GM18519 (cell line): ENCODE results near the gene THOC7.

Experiments used
- ATAC-seq: cut with Tn5 transposase; IDR thresholded peaks from one replicate; pipeline ENCODE4 v1.9.1; 2021; ENCODE audit warnings: mild to moderate bottlenecking, moderate library complexity; ENCODE audit not compliant: unreplicated experiment, low FRiP score

The THOC7 gene

GRCh38 chr3:63880653-63881052 lies 17.0 kb upstream of the THOC7 start:
- ATAC-seq = no peak

GRCh38 chr3:63878394-63879060 lies 14.9 kb upstream of the THOC7 start:
- ATAC-seq = no peak

- no peak for ATAC-seq
Measured at GRCh38 chr3:63877737-63878393, 14.3 kb upstream of the THOC7 start.

- ATAC-seq = no peak
Measured at GRCh38 chr3:63876260-63876659, 12.7 kb upstream of the THOC7 start.

DNA sequence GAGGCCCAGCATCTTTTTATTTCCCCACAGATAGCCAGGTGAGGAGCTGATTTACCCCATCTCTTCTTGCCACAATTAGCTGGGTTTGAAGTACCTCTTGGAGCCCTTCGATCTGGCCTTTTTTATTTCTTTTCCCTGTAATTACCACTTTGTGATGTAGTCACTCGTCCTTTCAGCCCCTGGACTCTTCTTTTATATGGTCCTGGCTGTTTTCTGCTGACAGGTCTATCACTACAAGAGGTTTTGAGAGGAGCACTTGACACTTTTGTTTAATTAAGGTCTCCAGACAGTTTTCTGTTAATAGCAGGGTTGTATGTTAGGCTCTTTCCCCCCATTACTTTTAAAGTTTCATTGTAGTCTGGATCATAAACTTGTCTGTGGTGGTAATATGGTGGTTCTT lies 11.9 kb upstream of the THOC7 start:
- no peak for ATAC-seq

DNA sequence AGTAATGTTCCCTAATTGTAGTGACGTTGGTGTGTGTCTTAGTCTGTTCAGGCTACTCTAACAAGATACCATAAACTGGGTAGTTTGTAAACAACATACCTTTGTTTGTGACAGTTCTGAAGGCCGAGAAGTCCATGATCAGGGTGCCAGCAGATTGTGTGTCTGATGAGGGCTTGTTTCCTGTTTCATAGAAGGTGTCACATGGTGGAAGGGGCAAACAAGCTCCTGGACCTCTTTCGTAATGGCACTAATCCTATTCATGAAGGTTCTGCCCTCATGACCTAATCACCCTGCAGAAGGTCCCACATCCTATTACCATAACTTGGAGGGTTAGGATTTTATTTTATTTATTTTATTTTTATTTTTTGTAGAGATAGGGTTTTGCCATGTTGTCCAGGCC lies 11.2 kb upstream of the THOC7 start:
- ATAC-seq = no peak

GRCh38 chr3:63872135-63872924 lies 8.7 kb upstream of the THOC7 start:
- no peak for ATAC-seq

DNA sequence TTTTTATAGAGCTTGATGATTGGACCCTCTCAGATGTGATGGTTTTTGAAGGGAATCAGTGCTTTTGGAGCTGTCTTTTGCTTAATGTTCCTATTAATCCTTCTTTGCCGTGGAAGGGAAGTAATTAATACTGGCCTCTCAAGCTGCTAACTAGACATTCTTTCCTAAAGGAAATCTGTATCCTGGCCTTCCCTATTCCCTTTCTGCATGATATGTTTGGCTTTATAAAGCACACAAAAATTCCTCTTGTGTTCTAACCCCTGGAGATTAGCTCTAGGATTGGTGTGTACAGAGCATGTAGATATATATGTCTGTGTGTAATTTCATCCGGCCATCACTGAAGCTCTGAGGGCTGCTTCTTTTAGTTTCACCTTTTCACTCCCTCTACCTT lies 7.0 kb upstream of the THOC7 start:
- no peak for ATAC-seq

- no peak for ATAC-seq
Measured at GRCh38 chr3:63869940-63870614, 6.5 kb upstream of the THOC7 start.

DNA sequence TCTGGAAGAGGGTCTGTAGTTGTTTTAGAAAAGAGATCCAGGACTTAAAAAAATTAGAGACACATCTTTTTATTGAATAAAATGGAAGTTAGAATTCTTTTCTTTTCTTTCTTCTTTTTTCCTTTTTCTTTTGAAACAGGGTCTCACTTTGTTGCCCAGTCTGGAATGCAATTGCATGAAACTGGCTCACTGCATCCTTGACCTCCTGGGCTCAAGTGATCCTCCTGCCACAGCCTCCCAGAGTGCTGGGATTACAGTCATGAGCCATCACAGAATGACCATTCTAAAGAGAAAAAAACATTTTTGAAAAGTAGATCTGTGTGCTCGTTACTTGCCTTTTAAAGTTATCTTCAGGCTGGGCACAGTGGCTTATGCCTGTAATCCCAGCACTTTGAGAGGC lies 3.6 kb upstream of the THOC7 start:
- ATAC-seq = no peak

DNA sequence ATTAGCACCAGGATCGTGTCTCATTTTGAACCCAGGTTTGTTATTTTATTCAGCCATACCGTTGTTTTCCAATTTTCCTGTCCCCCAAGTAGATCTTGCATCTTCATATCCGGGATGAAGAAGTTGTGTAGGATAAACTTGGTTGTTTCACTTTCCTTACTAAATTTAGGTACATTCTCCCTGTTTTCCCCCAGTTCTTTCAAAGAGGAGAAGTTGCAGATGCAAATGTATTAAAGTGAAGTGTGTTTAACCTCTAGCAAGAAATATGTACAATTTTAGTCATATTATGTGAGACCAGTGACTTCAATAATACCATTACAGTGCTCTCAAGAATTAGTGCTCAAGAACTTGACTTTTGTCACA lies 1.3 kb upstream of the THOC7 start:
- ATAC-seq = no peak

DNA sequence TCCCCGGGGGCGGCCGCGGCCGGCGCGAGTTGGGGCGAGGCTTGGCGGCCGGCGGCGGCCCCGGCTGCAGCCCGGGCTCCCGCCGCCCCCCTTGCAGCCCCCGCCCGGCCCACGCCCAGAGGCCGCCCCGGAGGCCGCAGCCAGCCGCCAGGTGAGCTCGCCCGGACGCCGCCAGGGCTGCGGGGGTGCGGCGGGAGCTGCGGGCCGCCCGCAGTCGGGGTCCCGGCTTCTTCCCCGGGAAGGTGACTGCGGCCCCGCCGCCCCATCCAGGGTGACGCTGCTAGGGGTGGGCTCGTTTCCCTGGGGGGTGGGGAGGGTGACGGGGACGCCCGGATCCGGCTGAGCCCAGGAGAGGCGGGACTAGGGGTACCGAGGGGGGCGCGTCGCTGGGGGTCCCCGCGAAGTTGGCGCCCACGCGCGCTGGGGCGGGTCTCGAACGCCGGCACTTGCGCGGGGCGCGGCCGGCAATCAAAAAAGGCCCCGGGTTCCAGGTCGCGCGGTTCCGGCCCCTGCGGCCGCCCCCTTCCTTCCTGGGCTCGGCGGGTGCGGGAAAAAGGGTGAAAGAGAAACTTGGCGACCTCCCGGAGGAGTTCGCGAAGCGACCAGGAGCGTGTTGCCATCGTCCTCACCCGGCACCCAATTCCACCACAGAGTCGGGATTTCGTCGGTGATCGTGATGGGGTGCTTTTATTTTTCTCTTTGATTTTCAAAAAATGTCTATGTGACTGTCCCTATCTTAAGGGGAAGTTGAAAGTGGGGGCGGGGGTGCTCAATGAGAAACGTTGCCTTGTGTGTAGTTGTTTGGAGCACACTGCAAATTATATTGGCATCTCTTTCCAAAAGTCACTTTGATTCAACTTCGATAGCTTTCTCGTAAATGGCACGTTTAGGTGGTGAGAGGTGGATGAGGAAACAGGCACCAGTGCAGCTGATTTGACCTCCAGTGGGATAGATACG lies 681 bp upstream of the THOC7 start:
- ATAC-seq = peak; percentile 26

DNA sequence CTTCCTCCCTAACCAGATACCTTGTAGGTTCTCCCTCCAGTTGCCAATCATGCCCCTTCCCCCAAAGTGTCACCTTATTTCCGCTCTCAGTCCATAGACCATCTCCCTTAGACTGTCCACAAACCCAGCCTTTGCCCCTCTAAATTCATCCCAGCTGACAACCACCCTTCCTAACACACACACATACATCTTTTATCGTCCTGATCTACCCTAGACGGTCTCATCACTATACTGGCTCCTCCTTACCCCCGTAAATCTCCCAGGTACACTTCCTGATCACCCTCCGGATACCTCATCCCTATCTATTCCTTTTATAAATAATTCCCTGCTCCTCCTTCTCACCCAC lies 828 bp downstream of the THOC7 start:
- no peak for ATAC-seq

GRCh38 chr3:63861306-63861705 lies 2.3 kb downstream of the THOC7 start:
- ATAC-seq = no peak

DNA sequence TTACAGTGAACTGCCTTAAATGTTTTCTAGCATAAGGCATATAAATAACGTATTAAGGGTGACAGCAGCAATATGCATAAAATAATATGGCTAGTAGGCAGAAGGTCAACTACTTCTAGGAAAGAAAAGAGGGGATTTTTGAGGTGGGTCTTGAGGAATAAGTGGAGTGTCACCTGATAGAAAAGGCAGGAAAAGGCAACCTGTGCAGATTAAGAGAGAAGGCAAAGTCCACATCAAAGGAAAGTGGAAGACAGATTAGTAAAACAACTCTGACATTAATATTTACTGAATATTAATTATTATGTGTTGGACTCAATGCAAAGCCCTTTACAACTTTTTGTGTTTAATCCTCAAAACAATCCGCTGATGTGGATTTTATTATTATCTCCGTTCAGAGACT lies 2.8 kb downstream of the THOC7 start:
- ATAC-seq = no peak

DNA sequence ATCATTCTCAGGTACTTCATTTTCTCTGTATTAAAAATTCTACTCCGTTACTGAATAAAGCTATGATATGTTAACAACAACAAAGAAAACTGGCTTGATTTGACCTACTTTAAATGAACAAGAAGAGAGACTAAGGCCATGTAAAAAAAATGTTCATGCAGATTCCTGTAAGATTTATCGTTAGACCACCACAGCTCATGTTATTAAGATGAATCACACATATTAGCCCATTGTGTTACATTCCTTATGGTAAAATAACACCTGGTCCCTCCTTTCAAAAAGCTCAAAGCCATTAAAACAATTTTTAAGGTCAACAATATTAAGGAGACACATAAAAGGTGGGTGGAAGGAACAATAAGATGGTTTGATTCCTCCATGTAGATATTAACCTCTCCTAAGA lies 6.3 kb downstream of the THOC7 start:
- no peak for ATAC-seq

- no peak for ATAC-seq
Measured at GRCh38 chr3:63855333-63855940, 8.2 kb downstream of the THOC7 start.

- no peak for ATAC-seq
Measured at GRCh38 chr3:63853106-63853505, 10.5 kb downstream of the THOC7 start.

- ATAC-seq = no peak
Measured at GRCh38 chr3:63851287-63851686, 12.3 kb downstream of the THOC7 start.

DNA sequence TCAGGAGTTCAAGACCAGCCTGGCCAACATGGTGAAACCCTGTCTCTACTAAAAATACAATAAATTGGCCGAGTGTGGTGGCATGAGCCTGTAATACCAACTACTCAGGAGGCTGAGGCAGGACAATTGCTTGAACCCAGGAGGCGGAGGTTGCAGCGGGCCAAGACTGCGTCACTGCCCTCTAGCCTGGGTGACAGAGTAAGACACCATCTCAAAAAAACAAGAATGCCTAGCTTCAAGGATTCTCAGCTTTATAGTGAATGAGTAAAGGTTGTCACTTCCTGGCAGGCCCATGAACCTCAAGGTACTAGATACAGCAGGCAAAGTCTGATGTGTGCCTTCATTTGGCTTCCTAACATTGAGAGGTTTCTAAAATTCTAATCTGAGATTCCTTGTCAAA lies 14.4 kb downstream of the THOC7 start:
- no peak for ATAC-seq
